PC-3 (cell line): ENCODE measurements around the gene PRICKLE3. TPM values are rescaled to one million over a fixed set of nuclear protein-coding genes. Genes with fewer than 3 reads are reported as not detected.

ENCODE experiments used
- ATAC-seq: fragments of 200-7000 bp; cut with Tn5 transposase; 2 replicates; pipeline ENCODE4 v1.9.1; 2020; ENCODE audit warnings: mild to moderate bottlenecking, moderate library complexity
- BruUV-seq: library from RNA; stranded (reverse); fragments of 400-500 nt; replicated peaks from 2 replicates; lab custom pipeline; 2021; lab: Mats Ljungman, UMichigan
- CTCF ChIA-PET: fragments of 300-600 bp; sonication (Branson Sonifier 250); formaldehyde crosslinking; loops from one replicate; lab custom pipeline; 2022; ENCODE audit warnings: antibody characterized with exemption; lab: Charles Lee
- POLR2A ChIA-PET: fragments of 300-600 bp; sonication (Branson Sonifier 250); formaldehyde crosslinking; loops from one replicate; lab custom pipeline; 2022; ENCODE audit warnings: antibody characterized with exemption; ENCODE audit not compliant: unreplicated experiment; lab: Charles Lee
- DNase-seq: peaks from one replicate; pipeline ENCODE4 v3.0.0-alpha.2; 2015
- H2AFZ ChIP-seq: fragments of 300-600 bp; sonication (generic); 2 replicates; pipeline ENCODE4 v1.6.0; 2016; ENCODE audit warnings: antibody characterized with exemption, low read length
- H3F3A ChIP-seq: fragments of 300-600 bp; sonication (generic); one replicate; pipeline ENCODE4 v1.6.0; 2017; ENCODE audit warnings: antibody characterized with exemption, low read length, control low read depth, mild to moderate bottlenecking; ENCODE audit not compliant: unreplicated experiment
- H3K27ac ChIP-seq: fragments of 300-600 bp; sonication (generic); 2 replicates; pipeline ENCODE4 v1.5.1; 2016; ENCODE audit warnings: mild to moderate bottlenecking, low read length
- H3K27me3 ChIP-seq: fragments of 300-600 bp; sonication (generic); 2 replicates; pipeline ENCODE4 v1.6.1; 2016; ENCODE audit warnings: low read length, mixed read lengths
- H3K36me3 ChIP-seq: fragments of 300-600 bp; sonication (generic); 2 replicates; pipeline ENCODE4 v1.6.1; 2016; ENCODE audit warnings: low read depth, mixed run types, low read length, mixed read lengths
- H3K4me1 ChIP-seq: fragments of 300-600 bp; sonication (generic); 2 replicates; pipeline ENCODE4 v1.5.1; 2016; ENCODE audit warnings: low read length; ENCODE audit not compliant: insufficient read depth
- H3K4me2 ChIP-seq: fragments of 300-600 bp; sonication (generic); 2 replicates; pipeline ENCODE4 v1.6.0; 2016; ENCODE audit warnings: low read length
- H3K4me3 ChIP-seq: fragments of 300-600 bp; sonication (generic); 2 replicates; pipeline ENCODE4 v1.5.1; 2016; ENCODE audit warnings: mild to moderate bottlenecking, low read length, mixed read lengths
- H3K79me2 ChIP-seq: fragments of 300-600 bp; sonication (generic); 2 replicates; pipeline ENCODE4 v1.6.1; 2017; ENCODE audit warnings: low read length, mixed read lengths
- H3K9ac ChIP-seq: fragments of 300-600 bp; sonication (generic); 2 replicates; pipeline ENCODE4 v1.6.0; 2016; ENCODE audit warnings: mild to moderate bottlenecking, low read length
- H3K9me2 ChIP-seq: fragments of 300-600 bp; sonication (generic); replicated peaks from 2 replicates; pipeline ENCODE4 v1.6.1; 2016; ENCODE audit warnings: mixed run types, low read length, mixed read lengths
- H3K9me3 ChIP-seq: fragments of 300-600 bp; sonication (generic); 2 replicates; pipeline ENCODE4 v1.6.1; 2016; ENCODE audit warnings: low read length, mixed read lengths
- H4K20me1 ChIP-seq: fragments of 300-600 bp; sonication (generic); 2 replicates; pipeline ENCODE4 v1.6.1; 2016; ENCODE audit warnings: low read length, mixed read lengths
- CTCF ChIP-seq: fragments of 300-600 bp; sonication (generic); conservative IDR thresholded peaks from 2 replicates; pipeline ENCODE4 v1.5.1; 2017; ENCODE audit warnings: antibody characterized with exemption, low read depth, mild to moderate bottlenecking, low read length
- EZH2 ChIP-seq: fragments of 300-600 bp; sonication (generic); IDR thresholded peaks from one replicate; pipeline ENCODE4 v1.6.1; 2017; ENCODE audit warnings: antibody characterized with exemption, mild to moderate bottlenecking, low read length; ENCODE audit not compliant: unreplicated experiment
- EZH2phosphoT487 ChIP-seq: fragments of 300-600 bp; sonication (generic); IDR thresholded peaks from 2 replicates; pipeline ENCODE4 v1.6.1; 2018; ENCODE audit warnings: mild to moderate bottlenecking, antibody characterized with exemption, low read length, borderline replicate concordance
- intact Hi-C: fragments of 100-400 bp; cut with micrococcal nuclease; formaldehyde crosslinking; loops from 2 replicates; pipeline ENCODE4 v1.9.0; 2023
- total RNA-seq: library from RNA; depleted of rRNA; stranded (reverse); fragments of >200 nt; gene quantifications from 2 replicates; pipeline ENCODE4 v1.2.3, GENCODE V29; 2014

PRICKLE3 gene
- total RNA-seq, 1 experiment from 2014 or later = 16.5 TPM

- no peak overlapping the region for H3K27ac ChIP-seq
- peaks cover 10% of the 10 kb centered on the region for H3K4me1 ChIP-seq
- no peak for ATAC-seq
- no peak overlapping the region for H3K4me3 ChIP-seq
- CTCF ChIA-PET = interaction anchor here (0.6 kb wide), 1 partner anchor 100 kb away, joined by 3 read pairs; no protein-coding TSS in a partner anchor
- no peaks in the 10 kb centered on the region for H3K9me2 ChIP-seq
- no peaks in the 10 kb centered on the region for H3K36me3 ChIP-seq
- no TSS peak for BruUV-seq
- H3K9me3 ChIP-seq = no peaks in the 10 kb centered on the region
- H3K4me2 ChIP-seq = peak overlapping the region; percentile 84; the same call in 1 of the 2 replicates
- no peak for TF ChIP-seq EZH2
- TF ChIP-seq EZH2phosphoT487 = no peak
- TF ChIP-seq CTCF = peak; percentile 78
- H4K20me1 ChIP-seq = no peaks in the 10 kb centered on the region
- 0 out of 2 replicates have a peak, but pooled peaks cover 6% of the 10 kb centered on the region for H3K79me2 ChIP-seq
- POLR2A ChIA-PET = no interaction called here
- H3F3A ChIP-seq = no peaks in the 10 kb centered on the region
- H2AFZ ChIP-seq = no peak overlapping the region
- no peak overlapping the region for H3K9ac ChIP-seq
- intact Hi-C loops = loop anchor here (10.0 kb wide), 1 partner anchor 562 kb away; no protein-coding TSS in a partner anchor
- peak; percentile 41 for DNase-seq
- H3K27me3 ChIP-seq = no peaks in the 10 kb centered on the region
Measured at GRCh38 chrX:49192722-49193328, 6.7 kb upstream of the PRICKLE3 start.

- Histone ChIP-seq H3K4me2 (peak overlapping the region; percentile 84), H3K4me3 (peak overlapping the region; percentile 87), H3K9me3 (no peaks in the 10 kb centered on the region), H3K9me2 (no peaks in the 10 kb centered on the region), H3F3A (no peaks in the 10 kb centered on the region), H3K4me1 (peaks cover 17% of the 10 kb centered on the region), H3K79me2 (0 out of 2 replicates have a peak, but pooled peaks cover 6% of the 10 kb centered on the region), H3K9ac (peak overlapping the region; percentile 89), H3K27ac (peak overlapping the region; percentile 39), H3K27me3 (no peaks in the 10 kb centered on the region), H2AFZ (peak overlapping the region; percentile 74), H4K20me1 (no peaks in the 10 kb centered on the region), H3K36me3 (no peaks in the 10 kb centered on the region)
- BruUV-seq = TSS peak; percentile 75
- intact Hi-C loops = loop anchor here (1.0 to 10.0 kb wide), 2 partner anchors 78 to 563 kb away; partner anchors contain the start of gene PPP1R3F
- no peak for TF ChIP-seq CTCF
- no peak for TF ChIP-seq EZH2
- no peak for TF ChIP-seq EZH2phosphoT487
- ATAC-seq (peak; percentile 0), DNase-seq (no peak)
- POLR2A ChIA-PET = interaction anchor here (0.7 to 1.3 kb wide), 2 partner anchors 78 to 687 kb away, joined by 3 to 11 read pairs; partner anchors contain the start of genes PPP1R3F and USP27X
- CTCF ChIA-PET = interaction anchor here (1.3 kb wide), 1 partner anchor 36 kb away, joined by 11 read pairs; no protein-coding TSS in a partner anchor
Measured at GRCh38 chrX:49191574-49192011, 5.4 kb upstream of the PRICKLE3 start.
